ENCODE measurements around the gene LRRN4.
"Not testable (repeated sequence)": the region's sequence is repeated elsewhere in the genome, so short reads cannot be mapped to it uniquely, and the experiment has no call there.

LRRN4 gene

GRCh38 chr20:6036213-6036612, 17.6 kb downstream of the LRRN4 start:
- Histone ChIP-seq H3K4me3 (no peak overlapping the region), H3K27ac (no peak overlapping the region)

- Histone ChIP-seq H3K4me3 (no peak overlapping the region), H3K27ac (no peak overlapping the region)
Observed at GRCh38 chr20:6034134-6034969, 19.5 kb downstream of the LRRN4 start.

GRCh38 chr20:6032907-6033306, 21.0 kb downstream of the LRRN4 start:
- H3K27ac ChIP-seq, H3K4me3 ChIP-seq: not testable (repeated sequence)

DNA sequence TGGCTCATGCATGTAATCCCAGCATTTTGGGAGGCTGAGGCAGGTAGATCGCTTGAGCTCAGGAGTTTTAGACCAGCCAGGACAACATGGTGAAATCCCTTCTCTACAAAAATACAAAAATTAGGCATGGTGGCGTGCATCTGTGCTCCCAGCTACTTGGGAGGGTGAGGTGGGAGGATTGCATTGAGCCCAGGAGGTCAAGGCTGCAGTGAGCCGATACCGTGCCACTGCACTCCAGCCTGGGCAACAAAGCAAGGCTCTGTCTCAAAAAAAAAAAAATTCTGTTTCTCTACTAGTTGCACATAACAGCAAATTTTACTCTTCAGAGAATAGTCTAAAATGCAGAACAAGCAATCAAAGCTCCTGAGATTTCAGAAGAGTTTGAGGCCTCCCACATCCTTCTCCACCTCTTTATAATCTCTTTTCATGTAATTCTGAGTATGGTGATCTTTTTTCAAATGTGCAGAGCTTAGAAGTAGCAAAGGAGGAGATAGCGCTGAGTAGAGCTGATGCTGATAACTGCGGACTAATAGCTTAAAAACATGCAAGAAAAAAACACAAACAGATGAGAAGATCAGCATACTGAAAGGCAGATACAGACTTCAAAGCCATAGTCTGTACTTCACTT, 23.3 kb downstream of the LRRN4 start:
- H3K27ac ChIP-seq = no peak overlapping the region

DNA sequence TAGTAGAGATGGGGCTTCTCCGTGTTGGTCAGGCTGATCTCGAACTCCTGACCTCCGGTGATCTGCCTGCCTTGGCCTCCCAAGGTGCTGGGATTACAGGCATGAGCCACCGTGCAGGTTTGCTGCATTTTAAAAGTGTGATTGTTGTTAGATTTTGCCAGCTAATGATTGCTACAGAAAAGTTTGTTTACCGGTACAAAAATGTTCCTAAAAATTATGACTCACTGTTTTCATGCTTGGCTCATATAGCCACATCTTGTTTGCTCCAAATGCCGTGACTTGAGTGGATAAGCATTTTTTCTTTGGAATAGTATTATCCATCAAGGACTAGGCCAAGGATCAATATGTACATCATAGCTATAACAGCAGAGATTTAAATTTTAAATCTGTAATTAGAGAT, 24.3 kb downstream of the LRRN4 start:
- H3K27ac ChIP-seq = no peak overlapping the region

More for the DNA sequence above, 23.3 kb downstream of the LRRN4 start:
- no peak overlapping the region for H3K4me3 ChIP-seq

DNA sequence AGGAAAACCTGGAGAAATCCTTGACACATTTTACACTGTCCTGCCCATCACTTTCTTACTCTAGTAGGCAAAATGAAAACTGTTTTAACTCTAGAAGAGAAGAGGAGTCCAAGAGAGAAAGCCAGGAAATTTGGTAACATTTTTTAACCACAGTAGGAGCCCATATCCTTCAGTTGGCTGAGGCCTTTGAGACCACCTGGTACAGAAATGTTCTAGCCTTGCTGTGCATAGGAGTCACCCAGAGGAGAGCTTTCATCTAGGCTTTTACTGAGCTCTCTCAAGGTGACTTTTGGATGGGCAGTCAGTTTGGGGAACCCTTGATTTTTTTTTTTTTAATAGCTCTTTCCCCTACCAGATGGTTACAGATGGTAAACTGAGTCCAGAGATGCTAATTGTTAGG, 25.0 kb downstream of the LRRN4 start:
- H3K4me3 ChIP-seq = no peak overlapping the region
- H3K27ac ChIP-seq = no peak overlapping the region

More for the DNA sequence above, 24.3 kb downstream of the LRRN4 start:
- no peak overlapping the region for H3K4me3 ChIP-seq

DNA sequence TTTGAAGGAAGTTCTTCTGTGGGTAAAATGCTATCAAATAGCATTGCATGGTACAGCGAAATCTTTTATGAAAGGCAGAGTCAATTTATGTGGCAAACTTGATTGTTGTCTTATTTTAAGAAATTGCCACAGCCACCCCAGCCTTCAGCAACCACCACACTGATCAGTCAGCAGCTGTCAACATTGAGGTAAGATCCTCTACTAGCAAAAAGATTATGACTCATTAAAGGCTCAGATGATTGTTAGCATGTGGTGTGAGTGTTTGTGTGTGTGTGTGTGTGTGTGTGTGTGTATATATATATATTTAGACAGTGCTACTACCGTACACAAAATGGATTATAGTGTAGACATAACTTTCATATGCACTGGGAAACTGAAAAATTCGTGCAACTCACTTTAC, 27.8 kb downstream of the LRRN4 start:
- H3K4me3 ChIP-seq = no peak overlapping the region
- H3K27ac ChIP-seq = no peak overlapping the region

DNA sequence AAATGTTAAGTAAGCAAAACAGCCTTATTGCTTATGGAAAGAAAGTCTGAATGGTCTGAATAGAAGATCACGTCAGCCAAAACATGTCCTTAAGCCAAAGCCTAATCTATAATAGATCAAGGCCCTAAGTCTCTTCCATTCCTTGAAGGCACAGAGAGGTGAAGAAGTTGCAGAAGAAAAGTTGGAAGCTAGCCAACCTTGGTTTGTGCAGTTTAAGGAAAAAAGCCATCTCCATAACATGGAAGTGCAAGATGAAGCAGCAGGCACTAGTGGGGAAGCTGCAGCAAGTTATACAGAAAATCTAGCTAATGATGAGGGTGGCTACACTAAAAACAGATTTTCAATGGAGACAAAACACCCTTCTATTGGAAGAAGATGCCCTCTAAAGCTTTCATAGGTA, 29.1 kb downstream of the LRRN4 start:
- Histone ChIP-seq H3K4me3 (no peak overlapping the region), H3K27ac (no peak overlapping the region)

DNA sequence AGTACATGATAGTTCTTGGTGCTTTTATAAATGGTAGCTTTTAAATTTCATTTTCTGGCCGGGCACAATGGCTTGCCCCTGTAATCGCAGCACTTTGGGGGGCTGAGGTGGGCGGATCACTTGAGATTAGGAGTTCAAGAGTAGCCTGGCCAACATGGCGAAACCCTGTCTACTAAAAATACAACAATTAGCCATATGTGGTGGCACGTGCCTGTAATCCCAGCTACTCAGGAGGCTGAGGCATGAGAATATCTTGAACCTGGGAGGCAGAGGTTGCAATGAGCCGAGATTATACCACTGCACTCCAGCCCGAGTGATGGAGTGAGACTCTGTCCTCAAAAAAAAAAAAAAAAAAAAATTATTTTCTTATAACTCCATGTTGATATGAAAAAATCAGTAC, 36.0 kb downstream of the LRRN4 start:
- Histone ChIP-seq H3K27ac (no peak overlapping the region), H3K4me3 (no peak overlapping the region)

DNA sequence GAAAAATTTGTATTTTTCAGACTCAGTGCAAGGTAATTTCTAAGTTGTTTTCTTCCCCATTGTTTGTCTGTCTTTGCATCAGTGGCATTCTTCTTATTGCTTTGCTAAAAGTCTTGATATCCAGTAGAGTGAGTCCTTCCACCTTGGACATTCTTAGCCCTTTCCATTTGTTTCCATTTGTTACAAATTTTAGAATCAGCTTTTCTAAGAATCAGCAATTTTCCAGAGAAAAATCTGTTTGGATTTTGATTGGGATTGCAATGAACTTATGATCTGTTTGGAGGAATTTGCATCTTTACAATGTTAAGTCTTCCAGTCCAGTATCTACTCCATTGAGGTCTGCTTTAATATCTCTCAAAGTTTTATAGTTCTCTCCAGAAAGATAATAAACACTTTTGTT, 36.4 kb downstream of the LRRN4 start:
- Histone ChIP-seq H3K4me3 (no peak overlapping the region), H3K27ac (no peak overlapping the region)

DNA sequence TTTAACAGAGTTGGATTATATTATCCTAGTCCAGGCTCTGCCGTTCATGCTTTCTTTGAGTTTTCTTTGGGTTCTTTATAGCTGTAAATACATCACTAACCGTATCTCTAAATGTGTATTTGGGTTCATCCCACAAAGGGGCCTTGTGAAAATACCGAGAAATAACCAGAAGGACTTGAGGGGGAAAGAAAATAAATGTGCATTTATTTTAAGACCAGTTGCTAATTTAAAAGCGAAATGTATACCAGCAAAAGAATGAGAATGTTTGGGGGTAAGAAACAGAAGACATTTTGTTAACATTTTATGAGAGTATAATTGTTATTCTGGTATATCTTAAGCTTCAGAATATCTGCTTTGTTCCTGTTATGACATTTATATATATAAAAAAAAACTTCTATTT, 38.9 kb downstream of the LRRN4 start:
- Histone ChIP-seq H3K4me3 (no peak overlapping the region), H3K27ac (no peak overlapping the region)

DNA sequence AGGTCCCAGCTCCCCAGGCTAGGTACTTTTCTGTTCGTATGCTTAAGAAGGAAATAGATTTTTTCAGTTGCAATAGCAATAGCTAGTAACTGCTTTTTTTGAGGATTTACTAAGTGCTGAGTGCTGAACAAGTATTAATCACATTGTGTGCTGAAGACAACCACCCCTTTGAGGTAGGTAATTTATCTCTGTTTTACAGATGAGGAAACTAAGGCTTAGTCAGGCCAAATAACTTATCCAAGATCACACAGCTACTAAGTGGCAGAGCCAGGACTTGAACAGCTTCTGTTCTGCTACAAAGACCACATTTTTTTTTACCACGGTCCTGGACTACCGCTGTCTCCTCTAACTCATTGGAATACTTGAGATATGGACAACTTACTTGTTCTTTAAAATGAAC, 39.8 kb downstream of the LRRN4 start:
- Histone ChIP-seq H3K27ac (no peak overlapping the region), H3K4me3 (no peak overlapping the region)

- no peak overlapping the region for H3K27ac ChIP-seq
Observed at GRCh38 chr20:6012179-6012578, 41.7 kb downstream of the LRRN4 start.

GRCh38 chr20:6008254-6008653, 45.6 kb downstream of the LRRN4 start:
- Histone ChIP-seq H3K27ac (no peak overlapping the region), H3K4me3 (no peak overlapping the region)

More at GRCh38 chr20:6012179-6012578, 41.7 kb downstream of the LRRN4 start:
- H3K4me3 ChIP-seq = no peak overlapping the region

DNA sequence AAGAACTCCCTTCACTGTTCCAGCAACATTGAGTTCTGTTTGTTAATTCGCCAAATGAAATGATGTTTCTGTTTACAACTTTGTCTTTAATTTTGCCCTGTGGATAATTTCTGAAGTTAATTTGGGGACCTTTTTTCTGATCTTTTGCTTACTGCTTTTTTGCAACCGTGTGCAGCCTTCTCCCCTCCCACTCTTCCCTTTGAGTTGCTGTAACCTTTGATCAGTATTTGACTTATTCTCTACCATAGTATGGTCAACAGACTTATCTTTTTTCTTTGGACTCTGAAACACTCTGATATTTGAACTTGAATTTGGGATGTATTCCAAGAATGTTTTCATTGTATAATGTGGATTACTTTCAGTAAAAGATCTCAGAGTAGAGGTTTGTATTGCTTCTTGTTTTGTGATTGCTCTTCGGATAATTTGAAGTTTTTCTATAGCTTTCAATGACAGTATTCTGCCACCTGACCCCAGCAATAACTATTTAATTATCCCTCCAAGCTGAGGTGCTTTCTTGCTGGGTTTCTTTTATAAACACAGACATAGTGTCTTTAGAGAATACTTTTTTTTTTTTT, 46.2 kb downstream of the LRRN4 start:
- H3K4me3 ChIP-seq = peak overlapping the region in 4 of 7 experiments; percentile 80 to 96 (median 89)
- H3K27ac ChIP-seq = no peak overlapping the region

GRCh38 chr20:6007094-6007528, 46.7 kb downstream of the LRRN4 start:
- Histone ChIP-seq H3K27ac (peak overlapping the region in 2 of 21 experiments; percentile 86 to 91), H3K4me3 (peak overlapping the region; percentile 63 to 96 (median 83))

- H3K27ac ChIP-seq = peak overlapping the region; percentile 56 to 94 (median 90)
Observed at GRCh38 chr20:6006603-6006949, 47.3 kb downstream of the LRRN4 start.

DNA sequence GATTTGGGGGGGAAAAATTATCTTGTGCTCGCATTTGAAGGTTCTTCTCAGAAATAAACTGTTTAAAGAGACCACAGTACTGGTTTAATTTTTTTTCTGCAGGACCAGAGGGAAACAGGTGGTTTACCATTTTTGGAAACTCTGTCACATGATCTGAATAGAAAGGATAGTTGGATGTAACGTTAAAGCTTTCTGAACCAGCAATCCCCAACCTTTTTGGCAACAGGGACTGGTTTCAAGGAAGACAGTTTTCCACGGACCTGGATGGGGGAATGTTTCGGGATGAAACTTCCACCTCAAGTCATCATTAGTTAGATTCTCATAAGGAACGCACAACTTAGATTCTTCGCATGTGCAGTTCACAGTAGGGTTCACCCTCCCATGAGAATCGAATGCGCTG, 53.0 kb downstream of the LRRN4 start:
- no peak overlapping the region for H3K4me3 ChIP-seq
- no peak overlapping the region for H3K27ac ChIP-seq

More at GRCh38 chr20:6006603-6006949, 47.3 kb downstream of the LRRN4 start:
- peak overlapping the region; percentile 63 to 96 (median 83) for H3K4me3 ChIP-seq

- Histone ChIP-seq H3K4me3 (no peak overlapping the region), H3K27ac (no peak overlapping the region)
Observed at GRCh38 chr20:5999783-6000182, 54.1 kb downstream of the LRRN4 start.

GRCh38 chr20:5996765-5997164, 57.1 kb downstream of the LRRN4 start:
- no peak overlapping the region for H3K27ac ChIP-seq

More at GRCh38 chr20:5996765-5997164, 57.1 kb downstream of the LRRN4 start:
- no peak overlapping the region for H3K4me3 ChIP-seq
